ENCODE results near the gene GLP1R.

The GLP1R gene

GRCh38 chr6:39049575-39050283 lies 1.1 kb downstream of the GLP1R start:
- TF ChIP-seq, protein P1, sequence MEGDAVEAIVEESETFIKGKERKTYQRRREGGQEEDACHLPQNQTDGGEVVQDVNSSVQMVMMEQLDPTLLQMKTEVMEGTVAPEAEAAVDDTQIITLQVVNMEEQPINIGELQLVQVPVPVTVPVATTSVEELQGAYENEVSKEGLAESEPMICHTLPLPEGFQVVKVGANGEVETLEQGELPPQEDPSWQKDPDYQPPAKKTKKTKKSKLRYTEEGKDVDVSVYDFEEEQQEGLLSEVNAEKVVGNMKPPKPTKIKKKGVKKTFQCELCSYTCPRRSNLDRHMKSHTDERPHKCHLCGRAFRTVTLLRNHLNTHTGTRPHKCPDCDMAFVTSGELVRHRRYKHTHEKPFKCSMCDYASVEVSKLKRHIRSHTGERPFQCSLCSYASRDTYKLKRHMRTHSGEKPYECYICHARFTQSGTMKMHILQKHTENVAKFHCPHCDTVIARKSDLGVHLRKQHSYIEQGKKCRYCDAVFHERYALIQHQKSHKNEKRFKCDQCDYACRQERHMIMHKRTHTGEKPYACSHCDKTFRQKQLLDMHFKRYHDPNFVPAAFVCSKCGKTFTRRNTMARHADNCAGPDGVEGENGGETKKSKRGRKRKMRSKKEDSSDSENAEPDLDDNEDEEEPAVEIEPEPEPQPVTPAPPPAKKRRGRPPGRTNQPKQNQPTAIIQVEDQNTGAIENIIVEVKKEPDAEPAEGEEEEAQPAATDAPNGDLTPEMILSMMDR (IDR thresholded peaks at IDR 0.05; ENCODE audit: low read depth, low read length): no peak
- no peaks in the 10 kb centered on the region for H3K36me3 ChIP-seq
- no peak overlapping the region for H3K4me3 ChIP-seq (ENCODE audit: low read depth, low read length)
- H3K4me1 ChIP-seq: no peaks in the 10 kb centered on the region
- no peaks in the 10 kb centered on the region for H3K9me3 ChIP-seq
- DNase-seq: no peak
- H3K27me3 ChIP-seq: peaks cover 45% of the 10 kb centered on the region

DNA sequence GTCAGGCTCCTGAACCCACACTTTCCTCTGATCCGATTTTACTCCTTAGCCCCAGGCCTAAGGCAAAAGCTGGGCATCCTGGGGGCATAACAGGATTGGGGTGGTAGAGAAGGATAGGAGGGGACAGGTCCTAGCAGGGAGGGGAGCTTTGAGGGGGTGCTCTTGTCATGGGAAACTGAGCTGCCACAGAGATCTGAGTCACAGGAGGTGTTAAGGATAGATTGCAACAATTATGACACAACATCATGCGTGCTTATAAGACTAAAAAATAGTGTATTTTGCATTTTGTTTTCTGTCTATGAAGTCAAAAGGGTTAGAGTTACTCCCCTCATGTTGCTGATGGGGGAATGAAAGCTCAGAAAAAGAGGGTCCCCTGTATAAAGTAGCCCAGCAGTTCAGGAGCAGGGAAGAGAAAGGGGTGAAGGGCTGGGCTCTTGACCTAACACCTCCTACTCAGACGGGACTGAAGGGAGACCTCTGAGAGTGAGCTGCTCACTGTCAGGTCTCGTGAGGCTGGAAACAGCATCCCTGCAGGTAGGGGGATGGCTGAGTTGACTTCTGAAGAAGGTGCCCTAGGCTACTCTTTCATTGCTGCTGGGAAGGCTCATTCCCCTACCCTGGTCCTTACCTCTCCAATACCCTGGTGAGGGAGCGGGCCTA lies 2.0 kb downstream of the GLP1R start:
- H3K36me3 ChIP-seq: no peaks in the 10 kb centered on the region
- no peaks in the 10 kb centered on the region for H3K9me3 ChIP-seq
- H3K27me3 ChIP-seq: peaks cover 45% of the 10 kb centered on the region
- DNase-seq: no peak
- no peak overlapping the region for H3K4me3 ChIP-seq (ENCODE audit: low read depth, low read length)
- TF ChIP-seq, protein P1 (IDR thresholded peaks at IDR 0.05; ENCODE audit: low read depth, low read length): no peak
- H3K4me1 ChIP-seq: no peaks in the 10 kb centered on the region

DNA sequence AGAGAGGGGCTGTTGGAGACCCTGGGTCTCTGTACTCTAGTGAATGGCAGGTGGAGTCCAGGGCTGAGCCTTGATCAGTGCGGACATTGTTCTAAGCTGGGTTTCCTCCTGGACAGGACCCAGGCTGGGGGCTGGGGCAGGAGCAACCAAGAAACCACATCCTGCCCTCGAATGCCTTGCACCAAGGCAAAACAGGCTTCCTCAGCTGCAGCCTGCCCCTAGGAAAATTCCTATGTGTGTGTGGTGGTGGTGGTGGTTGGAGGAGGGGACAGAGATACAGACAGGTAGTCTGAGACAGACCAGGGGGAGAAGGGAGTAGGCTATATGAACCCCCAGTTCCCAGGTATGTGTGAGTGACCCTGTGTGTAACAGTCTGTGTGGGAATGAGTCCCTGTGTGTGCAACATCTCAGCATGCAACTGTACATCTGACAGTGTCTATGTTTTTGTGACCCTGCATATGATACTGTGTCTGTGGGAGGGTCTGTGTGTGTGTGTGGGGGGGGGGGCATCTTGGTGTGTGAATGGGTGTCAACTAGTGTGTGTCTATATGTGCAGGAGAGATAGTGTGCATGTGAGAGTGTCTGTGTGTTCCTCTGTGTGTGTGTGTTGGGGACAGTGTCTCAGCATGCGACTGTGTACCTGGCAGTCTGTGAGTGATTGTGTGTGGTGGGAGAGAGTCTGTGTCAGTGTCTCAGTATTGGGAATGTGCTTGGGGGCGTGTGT lies 3.0 kb downstream of the GLP1R start:
- DNase-seq: no peak
- TF ChIP-seq, protein P1 (IDR thresholded peaks at IDR 0.05; ENCODE audit: low read depth, low read length): no peak
- no peaks in the 10 kb centered on the region for H3K36me3 ChIP-seq
- H3K9me3 ChIP-seq: no peaks in the 10 kb centered on the region
- no peak overlapping the region for H3K4me3 ChIP-seq (ENCODE audit: low read depth, low read length)
- peaks cover 41% of the 10 kb centered on the region for H3K27me3 ChIP-seq
- no peaks in the 10 kb centered on the region for H3K4me1 ChIP-seq

- H3K9me3 ChIP-seq: no peaks in the 10 kb centered on the region
- H3K27me3 ChIP-seq: peaks cover 26% of the 10 kb centered on the region
- TF ChIP-seq, protein P1 (IDR thresholded peaks at IDR 0.05; ENCODE audit: low read depth, low read length): no peak
- H3K4me3 ChIP-seq (ENCODE audit: low read depth, low read length): no peak overlapping the region
- no peak for DNase-seq
- no peaks in the 10 kb centered on the region for H3K36me3 ChIP-seq
- H3K4me1 ChIP-seq: no peaks in the 10 kb centered on the region
These were observed 4.5 kb downstream of the GLP1R start for GRCh38 chr6:39053016-39053624.

GRCh38 chr6:39053854-39054576 lies 5.4 kb downstream of the GLP1R start:
- H3K4me3 ChIP-seq (ENCODE audit: low read depth, low read length): no peak overlapping the region
- DNase-seq: no peak
- TF ChIP-seq, protein P1 (IDR thresholded peaks at IDR 0.05; ENCODE audit: low read depth, low read length): no peak
- no peaks in the 10 kb centered on the region for H3K9me3 ChIP-seq
- peaks cover 17% of the 10 kb centered on the region for H3K27me3 ChIP-seq
- H3K36me3 ChIP-seq: no peaks in the 10 kb centered on the region
- H3K4me1 ChIP-seq: no peaks in the 10 kb centered on the region

All from BE2C (cell line).